Inflammatory macrophage treated with lipopolysaccharide for 4 hours (primary cell): ENCODE results near the gene SLC36A4.
"Not testable (repeated sequence)": the region's sequence is repeated elsewhere in the genome, so short reads cannot be mapped to it uniquely, and the experiment has no call there.

Experiments
- DNase-seq: peaks from one replicate; pipeline ENCODE4 v3.0.0-alpha.2; 2020

Gene SLC36A4

DNA sequence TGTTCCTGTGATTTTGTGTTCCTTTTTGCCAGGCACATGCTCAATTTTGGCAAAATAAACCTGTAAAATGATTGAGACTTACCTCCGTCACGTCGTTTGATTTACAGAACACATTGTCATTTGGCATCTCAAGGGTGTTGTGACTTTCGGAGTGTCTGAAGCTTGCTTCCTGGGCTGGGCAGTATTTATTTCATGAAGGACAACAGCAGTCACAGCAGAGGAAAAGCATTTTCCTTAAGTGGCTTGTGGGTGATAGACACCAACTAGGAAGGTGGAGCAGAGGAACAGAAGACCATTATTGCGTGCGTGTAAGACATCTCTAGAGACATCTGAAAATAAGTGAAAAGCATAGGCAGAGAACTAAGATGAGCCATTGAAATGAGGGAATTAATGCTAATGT, 80.2 kb downstream of the SLC36A4 start:
- DNase-seq: no peak

DNA sequence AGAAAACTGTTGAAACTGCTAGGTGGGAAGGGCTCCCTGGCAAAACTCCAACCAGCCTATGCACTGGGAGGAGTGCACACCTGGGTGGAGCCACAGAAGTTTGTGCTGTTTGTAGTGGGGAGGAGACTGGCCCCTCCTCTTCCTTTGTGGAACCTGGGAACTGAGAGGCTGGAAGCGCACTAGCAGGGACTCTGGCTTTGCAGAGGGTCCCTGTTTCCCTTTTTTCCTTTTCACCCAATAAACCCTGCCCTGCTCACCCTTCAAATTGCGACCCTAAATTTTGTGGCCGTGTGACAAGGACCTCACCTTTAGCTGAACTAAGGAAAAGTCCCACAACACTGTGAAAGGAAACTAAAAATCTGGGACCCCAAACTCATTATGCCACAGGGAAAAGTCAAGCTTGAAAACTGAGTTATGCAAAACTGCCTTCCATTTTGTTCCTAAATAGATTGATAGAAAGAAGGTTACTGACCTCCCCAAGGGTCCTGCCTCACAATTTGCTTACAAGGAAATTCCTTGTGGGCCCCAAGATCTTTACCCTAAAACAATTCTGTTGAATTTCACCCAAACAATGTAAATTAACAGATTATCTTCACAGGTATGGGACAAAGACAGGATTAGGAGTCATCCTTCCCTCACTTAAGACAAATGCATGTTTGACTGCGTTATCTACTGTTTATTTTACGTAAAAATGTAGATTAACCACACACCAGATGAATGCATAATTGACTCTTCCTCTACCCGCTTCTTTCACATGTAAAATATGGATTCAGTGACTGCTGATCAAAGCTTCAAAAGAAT, 81.0 kb downstream of the SLC36A4 start:
- DNase-seq: no peak

DNA sequence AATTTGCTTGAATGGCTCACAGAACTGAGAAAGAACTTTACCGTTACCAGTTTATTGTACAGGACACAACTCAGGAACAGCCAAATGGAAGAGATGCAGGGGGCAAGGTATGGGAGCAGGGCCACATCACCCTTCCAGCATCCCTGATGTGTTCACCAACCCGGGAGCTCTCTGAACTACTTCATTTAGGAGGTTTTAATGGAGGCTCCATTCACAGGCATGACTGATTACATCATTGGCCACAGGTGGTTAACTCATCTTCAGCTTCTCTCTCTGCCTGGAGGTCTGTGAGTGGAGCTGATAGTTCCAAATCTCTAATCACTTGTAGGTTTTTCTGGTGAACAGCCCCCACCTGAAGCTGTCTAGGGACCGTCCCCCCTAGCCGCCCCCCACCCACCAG, 83.5 kb downstream of the SLC36A4 start:
- DNase-seq: no peak

DNA sequence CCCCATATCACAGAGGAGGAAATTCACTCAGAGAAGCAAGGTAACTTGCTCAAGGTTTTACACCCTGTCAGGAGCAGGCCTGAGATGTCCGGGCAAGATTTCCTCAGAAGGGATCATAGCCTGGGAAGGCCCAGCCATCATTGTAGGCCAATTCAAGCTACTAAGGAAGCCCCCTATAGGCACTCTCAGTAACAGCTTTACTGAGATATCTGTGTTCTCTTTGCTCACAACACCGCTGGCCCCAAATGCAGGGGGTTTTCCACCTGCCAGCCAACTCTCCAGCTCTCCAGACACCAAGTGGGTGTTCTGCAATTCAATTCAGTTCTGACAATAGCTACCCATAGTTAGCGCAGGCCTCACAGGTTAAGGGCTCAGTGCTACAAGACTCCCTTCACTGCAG, 84.0 kb downstream of the SLC36A4 start:
- DNase-seq: no peak

DNA sequence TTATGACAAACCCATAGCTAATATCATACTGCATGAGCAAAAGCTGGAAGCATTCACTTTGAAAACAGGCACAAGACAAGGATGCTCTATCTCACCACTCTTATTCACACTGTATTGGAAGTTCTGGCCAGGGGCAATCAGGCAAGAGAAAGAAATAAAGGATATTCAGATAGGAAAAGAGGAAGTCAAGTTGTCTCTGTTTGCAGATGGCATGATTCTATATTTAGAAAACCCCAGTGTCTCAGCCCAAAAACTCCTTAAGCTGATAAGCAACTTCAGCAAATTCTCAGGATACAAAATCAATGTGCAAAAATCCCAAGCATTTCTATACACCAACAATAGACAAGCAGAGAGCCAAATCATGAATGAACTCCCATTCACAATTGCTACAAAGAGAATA, 86.6 kb downstream of the SLC36A4 start:
- DNase-seq: not testable (repeated sequence)

DNA sequence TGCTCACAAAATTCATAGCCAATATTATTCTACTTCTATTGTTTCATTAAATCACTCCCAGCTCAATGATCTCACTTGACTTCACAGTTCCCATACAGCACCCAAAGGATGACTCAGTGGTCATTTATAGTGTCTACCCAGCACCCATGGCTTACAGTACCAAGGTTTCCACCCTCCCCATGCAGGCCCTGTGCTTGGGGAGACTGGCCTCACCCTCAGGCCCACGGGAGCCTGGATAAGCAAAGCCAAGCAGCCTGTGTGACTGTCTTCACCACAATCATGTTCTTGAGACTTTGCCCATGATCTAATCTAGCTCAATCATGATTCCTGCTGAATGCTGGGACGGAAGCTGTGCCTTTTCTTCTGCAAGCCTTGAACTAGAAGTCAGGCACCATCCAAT, 97.6 kb downstream of the SLC36A4 start:
- no peak for DNase-seq

DNA sequence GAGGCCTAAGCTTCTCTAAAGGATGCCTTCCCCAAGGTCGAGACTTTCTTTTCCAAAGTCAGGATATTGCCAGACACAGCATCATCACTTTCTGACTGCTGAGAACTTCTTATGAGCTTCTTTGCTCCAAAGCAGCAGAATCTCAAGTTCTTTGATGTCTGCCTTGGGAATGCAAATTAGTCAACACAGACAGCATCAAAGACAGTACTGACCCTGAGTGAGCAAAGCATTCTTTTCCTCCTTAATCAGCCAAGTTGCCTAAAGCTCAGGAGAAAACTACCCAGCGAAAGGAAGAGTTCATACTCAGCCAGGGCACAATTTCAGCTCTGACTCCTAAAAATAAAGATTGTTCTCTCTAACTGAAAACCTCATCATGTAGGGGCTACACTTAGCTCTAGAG, 98.0 kb downstream of the SLC36A4 start:
- no peak for DNase-seq
